Activated naive CD8-positive, alpha-beta T cell treated with anti-CD3 and anti-CD28 coated beads, Interleukin-2, amount 50 U/mL, for 24 hours (primary cell): ENCODE data around the gene SBF2.

Experiments used
- ATAC-seq: fragments of 150-1000 bp; cut with Tn5 transposase; one replicate; pipeline ENCODE4 v1.10.0; 2021
- DNase-seq: peaks from one replicate; pipeline ENCODE4 v3.0.0; 2021
- H3K27ac Mint-ChIP-seq: one replicate; pipeline ENCODE4 v1.8.0; 2021; ENCODE audit warnings: mild to moderate bottlenecking, mixed read lengths
- H3K27me3 Mint-ChIP-seq: one replicate; pipeline ENCODE4 v1.8.0; 2021; ENCODE audit warnings: mixed read lengths
- H3K36me3 Mint-ChIP-seq: one replicate; pipeline ENCODE4 v1.8.0; 2021; ENCODE audit warnings: low read depth, mixed read lengths
- H3K4me1 Mint-ChIP-seq: one replicate; pipeline ENCODE4 v1.8.0; 2021; ENCODE audit warnings: mixed read lengths
- H3K4me3 Mint-ChIP-seq: one replicate; pipeline ENCODE4 v1.8.0; 2021; ENCODE audit warnings: mild to moderate bottlenecking, moderate library complexity, mixed read lengths
- H3K9me3 Mint-ChIP-seq: one replicate; pipeline ENCODE4 v1.8.0; 2021; ENCODE audit warnings: mixed read lengths

Gene SBF2

DNA sequence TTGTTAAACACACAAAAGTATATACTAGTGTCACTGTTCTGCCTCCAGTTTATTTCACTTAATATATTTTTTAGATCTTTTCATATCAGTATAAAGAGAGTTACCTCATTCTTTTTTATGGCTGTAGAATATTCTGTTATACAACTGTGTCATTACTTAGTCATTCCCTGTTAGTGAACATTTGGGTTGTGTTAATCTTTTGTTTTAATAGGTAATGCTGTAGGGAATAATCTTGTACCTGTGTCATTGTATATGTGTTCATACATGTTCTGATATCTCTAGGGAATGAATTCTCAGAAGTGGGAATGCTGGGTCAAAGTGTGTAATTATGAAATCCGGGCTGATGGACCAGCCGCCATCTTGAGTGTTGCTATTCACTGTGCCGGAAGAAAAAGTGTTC lies 558.8 kb downstream of the SBF2 start:
- no peak for ATAC-seq
- Mint-ChIP-seq H3K27me3 (no peaks in the 10 kb centered on the region), H3K4me3 (no peak overlapping the region), H3K36me3 (peaks cover 24% of the 10 kb centered on the region), H3K4me1 (peaks cover 22% of the 10 kb centered on the region), H3K9me3 (peaks cover 15% of the 10 kb centered on the region), H3K27ac (no peak overlapping the region)
- no peak for DNase-seq

DNA sequence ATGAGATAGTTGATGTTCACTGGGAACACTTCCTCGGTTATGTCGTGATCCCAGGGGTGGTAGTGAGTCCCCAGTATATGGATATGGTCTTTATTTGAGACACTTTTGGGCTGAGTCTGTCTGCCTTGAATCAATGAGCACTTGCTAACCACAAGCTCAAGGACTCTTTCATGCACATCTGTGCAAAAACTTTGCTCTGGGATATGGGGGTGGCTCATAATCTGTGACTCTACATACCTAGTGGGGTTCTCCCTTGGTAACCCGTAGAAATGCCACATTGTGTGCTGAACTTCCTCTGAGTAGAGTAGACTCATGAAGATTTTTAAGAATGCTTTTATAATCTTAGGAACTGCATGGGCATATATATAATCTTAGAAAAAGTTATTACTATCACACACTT lies 560.8 kb downstream of the SBF2 start:
- Mint-ChIP-seq H3K27ac (no peak overlapping the region), H3K4me1 (peaks cover 15% of the 10 kb centered on the region), H3K4me3 (no peak overlapping the region), H3K9me3 (peaks cover 15% of the 10 kb centered on the region), H3K27me3 (no peaks in the 10 kb centered on the region), H3K36me3 (peaks cover 24% of the 10 kb centered on the region)
- DNase-seq (no peak), ATAC-seq (no peak)

DNA sequence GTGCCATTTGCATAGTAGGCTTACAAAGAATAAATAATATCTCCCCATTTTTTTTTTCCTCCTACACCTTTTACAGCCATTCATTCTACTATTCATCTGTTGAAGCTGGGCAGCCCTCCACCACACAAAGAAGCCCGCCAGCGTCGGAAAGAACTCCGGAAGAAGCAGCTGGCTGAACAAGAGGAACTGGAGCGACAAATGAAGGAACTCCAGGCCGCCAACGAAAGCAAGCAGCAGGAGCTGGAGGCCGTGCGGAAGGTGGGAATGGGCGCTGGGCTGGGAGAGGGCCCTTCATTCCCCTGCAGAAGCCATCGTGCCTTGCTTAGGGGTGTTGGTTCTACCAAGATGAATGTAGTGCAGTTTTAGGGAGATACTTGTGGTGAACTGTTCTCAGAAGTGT lies 561.6 kb downstream of the SBF2 start:
- Mint-ChIP-seq H3K27me3 (no peaks in the 10 kb centered on the region), H3K36me3 (peaks cover 27% of the 10 kb centered on the region), H3K27ac (no peak overlapping the region), H3K9me3 (peaks cover 15% of the 10 kb centered on the region), H3K4me1 (peaks cover 15% of the 10 kb centered on the region), H3K4me3 (no peak overlapping the region)
- DNase-seq (no peak), ATAC-seq (no peak)

DNA sequence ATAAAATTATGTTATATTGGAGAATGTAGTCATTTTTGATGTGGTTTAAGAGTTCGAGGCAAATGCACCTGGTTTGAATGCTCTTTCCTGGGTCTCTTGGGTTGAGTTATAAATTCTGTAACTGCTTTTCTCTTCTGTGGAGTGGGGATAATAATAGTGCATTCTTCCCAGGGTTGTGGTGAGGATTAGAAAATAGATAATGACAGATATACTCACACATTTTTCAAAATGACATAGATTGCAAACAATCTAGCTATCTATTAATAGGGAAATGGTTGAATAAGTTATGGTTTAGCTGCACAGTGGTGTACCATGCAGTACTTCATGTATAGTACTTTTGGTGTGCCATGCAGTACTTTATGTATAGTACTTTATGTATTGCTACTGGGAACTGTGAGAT lies 562.8 kb downstream of the SBF2 start:
- DNase-seq (no peak), ATAC-seq (no peak)
- peaks cover 21% of the 10 kb centered on the region for H3K36me3 Mint-ChIP-seq
- H3K27ac Mint-ChIP-seq, result no peak overlapping the region
- peaks cover 12% of the 10 kb centered on the region for H3K4me1 Mint-ChIP-seq
- H3K27me3 Mint-ChIP-seq, result no peaks in the 10 kb centered on the region
- H3K9me3 Mint-ChIP-seq, result peaks cover 9% of the 10 kb centered on the region
- no peak overlapping the region for H3K4me3 Mint-ChIP-seq
